T-cell (primary cell): ENCODE results near the gene VAPA. TPM values are rescaled to one million over a fixed set of nuclear protein-coding genes. Genes with fewer than 3 reads are reported as not detected.

Source experiments
- ATAC-seq, 4 experiments: fragments of 200-7000 bp in 3 of 4; fragments of 150-1000 bp in 1 of 4; cut with Tn5 transposase; replicated peaks in 1 of 4; 1 replicate in 3 of 4; 2 replicates in 1 of 4; pipeline ENCODE4 v1.10.0; 2021; ENCODE audit warnings: moderate library complexity in 3 of 4, mild to moderate bottlenecking in 2 of 4, moderate number of reproducible peaks in 1 of 4
- CTCF ChIA-PET, 2 donors: fragments of 300-600 bp; sonication (Branson Sonifier 250); formaldehyde crosslinking; loops; one replicate each; lab custom pipeline; 2022; ENCODE audit warnings: antibody characterized with exemption in 2 of 2; lab: Charles Lee
- POLR2A ChIA-PET, 2 donors: fragments of 300-600 bp; sonication (Branson Sonifier 250); formaldehyde crosslinking; loops; one replicate each; lab custom pipeline; 2022; ENCODE audit warnings: antibody characterized with exemption in 2 of 2; lab: Charles Lee
- DNase-seq, 35 experiments: peaks; one replicate each; pipeline versions ENCODE4 v3.0.0 to v3.0.0-alpha.2; 2013 to 2023
- H3K27ac ChIP-seq: one replicate; pipeline ENCODE4 v1.5.1; 2013; ENCODE audit warnings: low read length
- H3K27me3 ChIP-seq, 2 experiments: replicated peaks in 1 of 2; 1 replicate in 1 of 2; 2 replicates in 1 of 2; pipeline versions ENCODE4 v1.6.1 to v1.7.0; 2013; ENCODE audit warnings: low read length in 1 of 2, mixed read lengths in 1 of 2; ENCODE audit not compliant: control insufficient read depth in 2 of 2, insufficient read depth in 2 of 2; ENCODE audit errors: extremely low read depth in 1 of 2
- H3K36me3 ChIP-seq, 2 donors: 1 replicate in 1 of 2; 2 replicates in 1 of 2; pipeline versions ENCODE4 v1.6.1 to v1.7.0; 2013; ENCODE audit warnings: low read length in 1 of 2; ENCODE audit not compliant: control insufficient read depth in 2 of 2, insufficient read depth in 1 of 2; ENCODE audit errors: extremely low read depth in 1 of 2
- H3K4me1 ChIP-seq, 2 experiments: 1 replicate in 1 of 2; 2 replicates in 1 of 2; pipeline versions ENCODE4 v1.6.1 to v1.7.0; 2013; ENCODE audit warnings: low read length in 2 of 2, mixed read lengths in 1 of 2; ENCODE audit not compliant: insufficient read depth in 2 of 2, control insufficient read depth in 1 of 2; ENCODE audit errors: extremely low read depth in 1 of 2
- H3K4me3 ChIP-seq, 2 donors: 1 replicate in 1 of 2; 2 replicates in 1 of 2; pipeline versions ENCODE4 v1.5.1 to v1.7.0; 2013; ENCODE audit warnings: mild to moderate bottlenecking in 2 of 2, low read length in 1 of 2, moderate library complexity in 1 of 2; ENCODE audit not compliant: control insufficient read depth in 1 of 2; ENCODE audit errors: extremely low read depth in 1 of 2
- H3K9me3 ChIP-seq: 2 replicates; pipeline ENCODE4 v1.7.0; 2013
- H3K27ac Mint-ChIP-seq, 2 donors: one replicate each; pipeline ENCODE4 v1.8.0; 2020 to 2021; ENCODE audit warnings: mild to moderate bottlenecking in 2 of 2, mixed read lengths in 2 of 2
- H3K27me3 Mint-ChIP-seq, 2 donors: one replicate each; pipeline ENCODE4 v1.8.0; 2021 to 2022; ENCODE audit warnings: mixed read lengths in 2 of 2
- H3K36me3 Mint-ChIP-seq: one replicate; pipeline ENCODE4 v1.8.0; 2021; ENCODE audit warnings: mixed read lengths
- H3K4me1 Mint-ChIP-seq, 3 donors: one replicate each; pipeline ENCODE4 v1.8.0; 2020 to 2022; ENCODE audit warnings: mixed read lengths in 3 of 3, mild to moderate bottlenecking in 1 of 3
- H3K4me3 Mint-ChIP-seq, 3 donors: one replicate each; pipeline ENCODE4 v1.8.0; 2020 to 2022; ENCODE audit warnings: mild to moderate bottlenecking in 3 of 3, mixed read lengths in 3 of 3, moderate library complexity in 3 of 3
- H3K9me3 Mint-ChIP-seq, 3 donors: one replicate each; pipeline ENCODE4 v1.8.0; 2020 to 2022; ENCODE audit warnings: mixed read lengths in 3 of 3
- WGBS: methylation state at CpG from one replicate; pipeline ENCODE4 v1.1.5; 2013; ENCODE audit warnings: missing lambda C conversion rate; ENCODE audit not compliant: insufficient coverage; 5-methylcytosine and 5-hydroxymethylcytosine counted together
- total RNA-seq, 35 experiments: library from RNA in 6 of 35; stranded (reverse) in 6 of 35; fragments of 120-200 nt in 1 of 35; gene quantifications; one replicate each; pipeline versions ENCODE4 v1.2.1 to v1.2.4 and lab custom pipeline; 2013 to 2026

The VAPA gene
- total RNA-seq, 5 donors from 2014 or later (not counting 1 experiment from before 2014, with no cell fraction given) = 116 to 157 (median 119) TPM

DNA sequence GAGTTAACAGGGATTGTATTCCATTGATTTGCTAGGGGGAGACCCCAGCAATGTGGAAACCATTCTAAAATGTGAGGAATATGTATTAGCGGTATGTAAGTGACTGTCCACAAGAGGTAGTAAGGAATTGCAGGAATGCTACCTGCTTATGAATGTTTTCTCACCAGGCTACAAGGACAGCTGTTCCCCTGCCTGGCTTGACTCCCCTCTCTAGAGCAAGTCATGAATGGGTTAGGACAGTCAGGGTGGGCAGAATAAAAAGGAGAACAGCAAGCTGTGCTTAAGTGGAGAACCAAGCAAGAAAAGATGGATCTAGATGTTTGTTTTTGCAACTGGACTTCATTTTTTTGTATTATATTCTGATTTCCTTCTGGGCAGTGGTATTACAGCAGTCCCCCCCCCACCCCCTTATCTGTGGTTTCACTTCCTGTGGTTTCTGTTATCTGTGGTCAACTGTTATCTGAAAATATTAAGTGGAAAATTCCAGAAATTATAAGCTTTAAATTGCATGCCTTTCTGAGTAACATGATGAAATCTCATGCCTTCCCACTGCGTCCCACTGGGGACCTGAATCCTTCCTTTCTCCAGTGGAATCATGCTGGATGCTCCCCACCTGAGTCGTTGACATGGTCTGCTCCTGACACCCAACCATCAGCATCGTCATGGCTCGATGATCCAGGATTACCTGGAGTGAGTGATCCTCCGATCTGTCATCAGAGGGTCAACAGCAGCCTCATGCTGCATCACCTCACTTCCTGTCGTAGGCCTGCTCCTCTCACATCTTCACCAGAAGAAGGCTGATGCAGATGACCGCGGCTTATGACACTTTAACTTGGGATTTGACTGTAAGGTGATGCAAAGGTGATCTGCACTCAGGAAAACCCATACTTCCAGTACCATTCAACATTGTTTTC is 52.2 kb downstream of the VAPA start:
- Mint-ChIP-seq H3K36me3 (no peaks in the 10 kb centered on the region), H3K27ac (no peak overlapping the region), H3K4me3 (no peak overlapping the region), H3K9me3 (no peaks in the 10 kb centered on the region), H3K4me1 (peaks cover 29 to 38% (median 34%) of the 10 kb centered on the region in 3 donors), H3K27me3 (peaks cover 25 to 34% of the 10 kb centered on the region in 2 donors)
- Histone ChIP-seq H3K4me3 (no peak overlapping the region), H3K4me1 (peaks cover 0 to 6% of the 10 kb centered on the region in 2 experiments), H3K36me3 (no peaks in the 10 kb centered on the region), H3K27ac (no peak overlapping the region), H3K9me3 (no peaks in the 10 kb centered on the region), H3K27me3 (peaks cover 0 to 37% of the 10 kb centered on the region in 2 experiments)
- DNase-seq (no peak), ATAC-seq (no peak)
- ChIA-PET CTCF (no interaction called here), POLR2A (interaction anchor here in 1 of 2 donors (0.6 kb wide), 1 partner anchor 1237 kb away, joined by 5 read pairs; no protein-coding TSS in a partner anchor)
- 73% methylated on average over 5 of the region's 9 CpGs for WGBS

DNA sequence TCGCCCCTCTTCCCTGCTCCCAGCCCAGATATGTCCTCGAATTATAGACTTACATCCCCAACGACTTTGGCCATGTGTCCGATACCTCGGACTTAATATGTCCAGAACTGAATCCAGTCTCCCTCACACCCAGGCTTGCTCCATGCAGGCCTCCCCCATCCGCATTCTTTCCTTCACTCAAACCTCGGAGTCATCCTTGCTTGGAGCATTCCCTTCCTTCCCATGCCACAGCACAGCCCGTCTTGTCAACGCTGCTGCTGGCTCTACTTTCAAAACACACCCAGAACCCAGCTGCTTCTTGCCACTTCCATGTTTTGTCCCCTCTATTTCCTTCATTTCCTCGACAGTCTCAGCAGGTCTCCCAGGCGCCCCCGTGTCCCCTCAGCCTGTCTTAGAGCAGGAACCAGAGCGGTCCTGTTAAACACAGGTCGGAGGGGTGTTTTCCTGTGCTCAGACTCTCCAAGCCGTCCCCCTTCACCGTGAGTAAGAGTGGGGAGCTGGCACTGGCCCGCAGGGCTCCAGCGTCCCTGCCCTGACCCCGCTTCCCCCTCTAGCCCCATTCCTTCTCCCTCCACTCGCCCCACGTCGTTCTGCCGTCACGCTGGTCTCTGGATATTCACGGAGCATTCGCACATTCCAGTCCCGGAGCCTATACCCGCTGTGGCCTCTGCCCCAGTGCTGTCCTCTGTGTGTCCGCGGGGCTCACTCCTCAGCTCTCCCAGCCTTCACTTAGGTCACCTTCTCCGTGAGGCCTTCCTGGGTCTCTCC is 54.4 kb downstream of the VAPA start:
- no peaks in the 10 kb centered on the region for H3K9me3 Mint-ChIP-seq
- ATAC-seq = peak in 1 of 4 experiments; percentile 27
- peak overlapping the region in 2 of 3 donors; percentile 32 to 61 for H3K4me3 Mint-ChIP-seq
- ChIA-PET CTCF (no interaction called here), POLR2A (no interaction called here)
- peaks cover 27 to 38% (median 31%) of the 10 kb centered on the region in 3 donors for H3K4me1 Mint-ChIP-seq
- WGBS = 57% methylated on average over 25 of the region's 31 CpGs
- no peak for DNase-seq
- H3K4me1 ChIP-seq = peaks cover 0 to 6% of the 10 kb centered on the region in 2 experiments
- H3K27ac Mint-ChIP-seq = no peak overlapping the region
- H3K27me3 ChIP-seq = peaks cover 0 to 37% of the 10 kb centered on the region in 2 experiments
- no peaks in the 10 kb centered on the region for H3K36me3 ChIP-seq
- peaks cover 28 to 39% of the 10 kb centered on the region in 2 donors for H3K27me3 Mint-ChIP-seq
- H3K27ac ChIP-seq = no peak overlapping the region
- no peaks in the 10 kb centered on the region for H3K9me3 ChIP-seq
- no peaks in the 10 kb centered on the region for H3K36me3 Mint-ChIP-seq
- no peak overlapping the region for H3K4me3 ChIP-seq

DNA sequence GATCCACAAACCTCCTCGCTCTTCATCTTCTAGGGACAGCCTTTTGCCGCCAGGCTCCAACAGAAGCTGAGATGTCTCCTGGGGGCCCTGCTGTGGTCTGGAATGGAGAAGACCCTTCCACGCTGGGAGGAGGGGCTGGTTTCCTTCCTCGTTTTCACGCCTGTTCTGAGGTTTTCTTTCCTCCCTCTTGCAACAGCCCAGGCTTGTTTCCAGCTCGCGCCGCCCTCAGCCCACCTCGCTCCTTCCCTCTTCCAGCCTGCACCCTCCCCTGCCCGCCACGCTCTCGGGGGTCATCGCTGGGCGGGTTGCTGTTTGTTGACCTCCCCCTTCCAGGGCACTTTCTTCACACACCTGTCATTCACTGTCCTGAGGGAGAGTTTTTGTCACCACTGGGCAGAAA is 55.4 kb downstream of the VAPA start:
- no peaks in the 10 kb centered on the region for H3K9me3 ChIP-seq
- no peaks in the 10 kb centered on the region for H3K36me3 ChIP-seq
- H3K9me3 Mint-ChIP-seq = no peaks in the 10 kb centered on the region
- WGBS = 33% methylated on average over 2 of the region's 14 CpGs
- peak overlapping the region in 1 of 3 donors; percentile 61 for H3K4me3 Mint-ChIP-seq
- H3K27me3 Mint-ChIP-seq = peaks cover 28 to 39% of the 10 kb centered on the region in 2 donors
- no peak overlapping the region for H3K4me3 ChIP-seq
- no peak overlapping the region for H3K27ac ChIP-seq
- peaks cover 0 to 37% of the 10 kb centered on the region in 2 experiments for H3K27me3 ChIP-seq
- H3K4me1 Mint-ChIP-seq = peaks cover 27 to 38% (median 31%) of the 10 kb centered on the region in 3 donors
- DNase-seq = no peak
- ChIA-PET CTCF (no interaction called here), POLR2A (no interaction called here)
- H3K4me1 ChIP-seq = peaks cover 0 to 6% of the 10 kb centered on the region in 2 experiments
- ATAC-seq = no peak
- H3K36me3 Mint-ChIP-seq = no peaks in the 10 kb centered on the region
- H3K27ac Mint-ChIP-seq = no peak overlapping the region

DNA sequence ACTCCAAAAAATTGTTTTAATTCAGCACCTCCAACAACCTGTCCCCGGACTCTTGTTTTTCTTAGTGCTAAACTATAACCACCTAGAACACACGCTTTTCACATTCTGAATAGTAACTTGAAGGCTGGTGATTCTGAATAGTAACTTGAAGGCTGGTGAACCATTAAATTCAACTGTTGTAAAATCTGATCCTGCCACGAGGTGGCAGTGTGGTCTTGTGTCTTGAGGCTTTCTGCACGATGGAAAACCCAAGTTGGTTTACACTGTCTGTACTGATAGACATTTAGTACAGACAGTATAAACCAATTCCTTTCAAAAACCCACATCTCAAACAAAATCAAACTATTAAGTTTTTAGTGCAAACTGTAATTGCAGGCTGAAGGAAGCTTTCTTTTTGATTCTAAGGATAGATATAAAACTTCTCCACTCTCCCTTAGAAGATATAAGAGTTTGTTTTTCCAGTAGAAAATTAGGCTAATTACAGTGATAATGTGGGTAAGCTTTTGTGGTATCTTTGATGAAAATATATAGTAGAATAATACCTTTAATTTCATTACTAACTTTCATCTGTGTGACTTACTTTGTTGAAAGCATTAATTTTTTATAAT is 57.6 kb downstream of the VAPA start:
- peak; percentile 22 to 83 (median 55) for DNase-seq
- Mint-ChIP-seq H3K4me1 (peaks cover 22 to 27% (median 22%) of the 10 kb centered on the region in 3 donors), H3K9me3 (peaks cover 0 to 9% (median 5%) of the 10 kb centered on the region in 3 donors), H3K4me3 (no peak overlapping the region), H3K27ac (no peak overlapping the region), H3K27me3 (peaks cover 28 to 39% of the 10 kb centered on the region in 2 donors), H3K36me3 (no peaks in the 10 kb centered on the region)
- Histone ChIP-seq H3K27me3 (peaks cover 0 to 37% of the 10 kb centered on the region in 2 experiments), H3K27ac (no peak overlapping the region), H3K9me3 (no peaks in the 10 kb centered on the region), H3K4me1 (peaks cover 0 to 1% of the 10 kb centered on the region in 2 experiments), H3K36me3 (no peaks in the 10 kb centered on the region), H3K4me3 (no peak overlapping the region)
- WGBS = no CpG with 5 or more reads among the region's 4 CpGs
- ChIA-PET POLR2A (no interaction called here), CTCF (interaction anchor here (0.6 to 1.6 kb wide), 6 partner anchors 9 to 927 kb away, joined by 3 to 5 read pairs (median 4); no protein-coding TSS in a partner anchor)
- ATAC-seq = peak in 3 of 4 experiments; percentile 54 to 72 (median 67)

DNA sequence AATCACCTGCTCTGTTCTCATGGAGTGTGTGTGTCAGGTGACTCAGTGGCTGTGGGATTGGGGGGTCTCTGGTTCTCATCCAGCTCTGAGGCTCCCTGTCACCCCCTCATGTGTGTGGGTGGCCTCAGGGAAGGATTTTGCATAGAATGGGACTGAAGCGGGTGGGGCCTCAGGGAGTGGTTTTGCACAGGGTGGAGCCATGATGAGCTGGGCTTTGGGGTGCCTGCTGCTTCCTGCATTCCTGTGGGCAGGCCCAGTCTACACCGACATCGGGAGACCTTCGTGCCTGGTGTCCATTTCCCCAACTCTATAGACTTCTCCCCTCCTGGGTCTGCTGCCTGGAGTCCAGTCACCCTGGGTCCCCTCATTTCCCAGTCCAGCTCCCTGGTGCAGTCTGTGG is 59.7 kb downstream of the VAPA start:
- Mint-ChIP-seq H3K27me3 (peaks cover 20 to 30% of the 10 kb centered on the region in 2 donors), H3K27ac (no peak overlapping the region), H3K4me1 (peaks cover 10 to 15% (median 13%) of the 10 kb centered on the region in 3 donors), H3K9me3 (peaks cover 0 to 18% (median 9%) of the 10 kb centered on the region in 3 donors), H3K4me3 (no peak overlapping the region), H3K36me3 (peaks cover 3% of the 10 kb centered on the region)
- ChIA-PET POLR2A (no interaction called here), CTCF (no interaction called here)
- no peaks in the 10 kb centered on the region for H3K4me1 ChIP-seq
- no peak overlapping the region for H3K27ac ChIP-seq
- DNase-seq = no peak
- H3K27me3 ChIP-seq = peaks cover 0 to 23% of the 10 kb centered on the region in 2 experiments
- no peaks in the 10 kb centered on the region for H3K9me3 ChIP-seq
- ATAC-seq = no peak
- WGBS = 100% methylated on average over 2 of the region's 4 CpGs
- H3K4me3 ChIP-seq = no peak overlapping the region
- no peaks in the 10 kb centered on the region for H3K36me3 ChIP-seq
